ENCODE results near the gene CCDC110.

Gene CCDC110

DNA sequence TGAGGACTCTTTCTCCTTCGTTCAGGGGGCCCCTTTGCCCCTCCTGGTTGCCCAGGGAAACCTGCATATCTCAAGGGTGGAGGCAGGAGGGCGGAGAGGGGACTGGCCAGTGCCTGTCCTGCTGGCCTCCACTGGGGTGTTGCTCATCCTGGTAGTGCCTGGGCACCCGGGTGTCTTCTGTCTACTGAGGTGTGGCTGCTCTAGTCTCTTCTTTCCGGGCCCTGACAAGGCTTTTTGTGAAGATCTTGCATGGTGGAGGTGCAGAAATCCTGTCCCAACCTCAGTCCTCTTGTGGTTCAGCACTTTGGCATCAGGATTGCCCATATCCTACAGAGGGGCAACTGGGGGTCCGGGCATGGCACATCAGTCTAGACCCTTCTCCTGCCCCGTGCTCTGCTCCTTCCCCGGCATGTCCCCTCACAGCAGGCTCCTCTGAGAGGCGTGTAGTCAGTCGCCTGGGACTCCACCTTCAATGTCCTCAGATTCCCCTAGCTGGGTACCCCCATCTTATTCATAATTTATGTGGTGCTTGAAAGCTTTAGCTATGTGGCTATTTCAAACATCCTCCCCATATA, 1.9 kb downstream of the CCDC110 start:
- H3K4me1 ChIP-seq, result peaks cover 3% of the 10 kb centered on the region; the same call in 1 of the 2 replicates
- H3K27me3 ChIP-seq, result peaks cover 26% of the 10 kb centered on the region
- no peaks in the 10 kb centered on the region for H3K36me3 ChIP-seq
- TF ChIP-seq, protein P1, sequence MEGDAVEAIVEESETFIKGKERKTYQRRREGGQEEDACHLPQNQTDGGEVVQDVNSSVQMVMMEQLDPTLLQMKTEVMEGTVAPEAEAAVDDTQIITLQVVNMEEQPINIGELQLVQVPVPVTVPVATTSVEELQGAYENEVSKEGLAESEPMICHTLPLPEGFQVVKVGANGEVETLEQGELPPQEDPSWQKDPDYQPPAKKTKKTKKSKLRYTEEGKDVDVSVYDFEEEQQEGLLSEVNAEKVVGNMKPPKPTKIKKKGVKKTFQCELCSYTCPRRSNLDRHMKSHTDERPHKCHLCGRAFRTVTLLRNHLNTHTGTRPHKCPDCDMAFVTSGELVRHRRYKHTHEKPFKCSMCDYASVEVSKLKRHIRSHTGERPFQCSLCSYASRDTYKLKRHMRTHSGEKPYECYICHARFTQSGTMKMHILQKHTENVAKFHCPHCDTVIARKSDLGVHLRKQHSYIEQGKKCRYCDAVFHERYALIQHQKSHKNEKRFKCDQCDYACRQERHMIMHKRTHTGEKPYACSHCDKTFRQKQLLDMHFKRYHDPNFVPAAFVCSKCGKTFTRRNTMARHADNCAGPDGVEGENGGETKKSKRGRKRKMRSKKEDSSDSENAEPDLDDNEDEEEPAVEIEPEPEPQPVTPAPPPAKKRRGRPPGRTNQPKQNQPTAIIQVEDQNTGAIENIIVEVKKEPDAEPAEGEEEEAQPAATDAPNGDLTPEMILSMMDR (IDR thresholded peaks at IDR 0.05; ENCODE audit: low read depth, low read length), result no peak
- no peak for DNase-seq
- no peaks in the 10 kb centered on the region for H3K9me3 ChIP-seq
- no peak overlapping the region for H3K4me3 ChIP-seq (ENCODE audit: low read depth, low read length)

DNA sequence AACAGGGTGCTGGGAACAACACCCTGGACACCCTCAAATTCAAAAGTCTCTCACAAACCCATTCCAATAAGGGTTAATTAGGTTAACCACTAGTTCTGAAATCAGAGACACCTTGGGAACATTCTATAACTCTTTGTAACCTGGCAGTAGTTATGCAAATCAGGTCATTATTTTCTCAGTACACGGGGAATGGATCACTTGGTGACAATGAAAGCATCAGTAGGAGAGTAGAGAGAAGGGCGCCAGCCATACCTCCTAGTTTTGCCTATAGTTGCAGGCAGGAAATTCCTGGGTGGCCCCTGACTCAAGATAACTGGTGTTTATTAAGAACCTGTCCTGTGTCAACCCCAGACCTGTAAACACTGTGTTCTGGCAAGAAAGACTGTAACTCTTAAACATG, 2.5 kb downstream of the CCDC110 start:
- no peaks in the 10 kb centered on the region for H3K9me3 ChIP-seq
- H3K36me3 ChIP-seq, result no peaks in the 10 kb centered on the region
- H3K4me1 ChIP-seq, result peaks cover 3% of the 10 kb centered on the region; the same call in 1 of the 2 replicates
- H3K27me3 ChIP-seq, result peaks cover 26% of the 10 kb centered on the region
- DNase-seq, result no peak
- TF ChIP-seq, protein P1 (IDR thresholded peaks at IDR 0.05; ENCODE audit: low read depth, low read length), result no peak
- H3K4me3 ChIP-seq (ENCODE audit: low read depth, low read length), result no peak overlapping the region

DNA sequence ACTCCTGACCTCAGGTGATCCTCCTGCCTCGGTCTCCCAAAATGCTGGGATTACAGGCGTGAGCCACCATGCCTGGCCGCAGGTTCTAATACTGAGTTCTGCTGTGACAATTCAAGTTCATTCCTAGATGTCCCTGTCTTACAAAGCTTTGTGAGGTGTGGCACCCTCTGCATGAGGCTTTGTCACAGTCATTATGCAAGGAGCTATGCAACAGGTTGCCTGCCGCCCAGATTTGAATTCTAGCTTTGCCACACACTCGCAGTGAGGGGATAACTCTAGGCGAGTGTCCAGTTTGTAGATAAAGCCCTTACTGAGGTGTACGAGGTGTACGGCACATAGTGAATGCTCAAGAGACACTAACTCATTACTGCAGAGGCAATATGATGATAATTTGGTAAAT, 3.5 kb downstream of the CCDC110 start:
- TF ChIP-seq, protein P1 (IDR thresholded peaks at IDR 0.05; ENCODE audit: low read depth, low read length), result no peak
- Histone ChIP-seq H3K4me1 (peaks cover 3% of the 10 kb centered on the region; the same call in 1 of the 2 replicates), H3K27me3 (peaks cover 26% of the 10 kb centered on the region), H3K4me3 (ENCODE audit: low read depth, low read length) (no peak overlapping the region), H3K36me3 (no peaks in the 10 kb centered on the region), H3K9me3 (no peaks in the 10 kb centered on the region)
- no peak for DNase-seq

DNA sequence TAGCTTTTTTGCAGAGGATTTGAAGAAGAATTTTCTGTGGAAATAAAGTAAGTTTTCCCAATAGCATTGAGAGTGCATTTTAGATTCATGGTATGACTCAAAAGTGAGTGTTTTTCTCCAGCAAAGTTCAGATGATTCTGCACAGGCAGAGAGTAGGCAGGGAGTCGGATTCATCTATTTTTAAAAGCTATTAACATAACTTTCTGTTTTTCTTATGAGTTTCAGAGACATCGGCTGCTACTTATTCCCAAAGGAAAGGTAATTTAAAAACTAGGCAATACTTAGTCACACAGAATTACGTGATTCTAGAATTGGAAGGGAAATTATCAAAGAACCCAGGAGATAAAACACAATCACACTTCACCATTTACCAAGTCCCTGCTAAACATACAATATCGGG, 4.4 kb downstream of the CCDC110 start:
- TF ChIP-seq, protein P1 (IDR thresholded peaks at IDR 0.05; ENCODE audit: low read depth, low read length), result no peak
- H3K4me3 ChIP-seq (ENCODE audit: low read depth, low read length), result no peak overlapping the region
- peaks cover 3% of the 10 kb centered on the region; the same call in 1 of the 2 replicates for H3K4me1 ChIP-seq
- H3K27me3 ChIP-seq, result peaks cover 26% of the 10 kb centered on the region
- H3K9me3 ChIP-seq, result no peaks in the 10 kb centered on the region
- no peak for DNase-seq
- no peaks in the 10 kb centered on the region for H3K36me3 ChIP-seq

DNA sequence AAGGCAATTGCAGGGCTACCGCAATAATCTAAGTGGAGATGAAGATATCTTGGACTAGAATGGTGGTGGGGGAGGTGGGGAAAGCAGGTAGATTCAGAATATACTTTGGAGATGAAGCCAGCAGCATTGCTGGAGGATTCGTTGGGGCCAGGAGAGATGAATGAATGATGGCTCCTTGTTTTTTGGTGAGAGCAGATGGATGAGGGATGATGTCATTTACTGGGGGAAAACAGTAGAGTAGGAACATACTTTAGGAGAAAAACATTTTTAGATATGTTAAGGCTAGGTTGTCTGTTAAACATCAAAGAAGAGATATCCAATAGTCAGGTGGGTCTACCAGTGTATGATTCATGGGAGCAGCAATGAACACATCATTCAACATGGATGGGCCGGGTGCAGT, 5.8 kb downstream of the CCDC110 start:
- Histone ChIP-seq H3K27me3 (peaks cover 25% of the 10 kb centered on the region), H3K9me3 (no peaks in the 10 kb centered on the region), H3K4me1 (peaks cover 3% of the 10 kb centered on the region; the same call in 1 of the 2 replicates), H3K36me3 (no peaks in the 10 kb centered on the region), H3K4me3 (ENCODE audit: low read depth, low read length) (no peak overlapping the region)
- TF ChIP-seq, protein P1 (IDR thresholded peaks at IDR 0.05; ENCODE audit: low read depth, low read length), result no peak
- no peak for DNase-seq

DNA sequence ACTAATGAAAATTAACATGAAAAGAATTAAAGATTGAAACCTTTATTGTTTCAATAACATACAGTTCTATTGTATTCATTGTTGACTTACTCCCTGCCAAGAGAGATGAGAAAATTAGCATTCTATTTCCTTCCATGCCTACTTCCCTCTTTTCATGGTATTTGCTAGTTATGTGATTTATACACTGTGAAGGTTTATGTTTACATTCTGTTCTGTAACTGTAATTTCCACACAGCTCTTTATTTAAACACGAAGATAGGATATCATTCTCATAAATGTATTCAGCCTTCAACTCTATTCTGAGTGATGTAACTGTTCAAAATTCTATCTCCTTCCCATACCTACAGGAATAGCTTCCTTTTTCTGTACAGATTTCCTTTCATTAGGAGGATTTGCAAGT, 6.6 kb downstream of the CCDC110 start:
- no peaks in the 10 kb centered on the region for H3K4me1 ChIP-seq
- H3K4me3 ChIP-seq (ENCODE audit: low read depth, low read length), result no peak overlapping the region
- no peak for DNase-seq
- peaks cover 18% of the 10 kb centered on the region for H3K27me3 ChIP-seq
- no peaks in the 10 kb centered on the region for H3K9me3 ChIP-seq
- TF ChIP-seq, protein P1 (IDR thresholded peaks at IDR 0.05; ENCODE audit: low read depth, low read length), result no peak
- no peaks in the 10 kb centered on the region for H3K36me3 ChIP-seq
